GM12878 (cell line): ENCODE results near the gene RHCE. TPM values are rescaled to one million over a fixed set of nuclear protein-coding genes. Genes with fewer than 3 reads are reported as not detected.
A peak's percentile ranks its signal among the peaks of the same experiment; 100 is the strongest.

ENCODE experiments used
- BCLAF1 ChIP-seq: fragments of 450-650 bp; IDR thresholded peaks from 2 replicates; pipeline ENCODE4 v1.6.1; 2017; ENCODE audit warnings: antibody characterized with exemption, mild to moderate bottlenecking, moderate library complexity
- BRCA1 ChIP-seq: IDR thresholded peaks from 2 replicates; pipeline ENCODE4 v1.6.1; 2011; ENCODE audit warnings: low read depth, low read length, improper control_type of control experiment
- CBFB ChIP-seq: IDR thresholded peaks from 2 replicates; pipeline ENCODE4 v1.6.1; 2016; ENCODE audit warnings: antibody characterized with exemption, low read depth
- ESRRA ChIP-seq: IDR thresholded peaks from 2 replicates; pipeline ENCODE4 v1.6.1; 2012; ENCODE audit warnings: mild to moderate bottlenecking, low read length, improper control_type of control experiment
- FOS ChIP-seq: IDR thresholded peaks from 3 replicates; pipeline ENCODE4 v1.6.1; 2011; ENCODE audit warnings: borderline replicate concordance; ENCODE audit not compliant: insufficient read length; ENCODE audit errors: extremely low read depth
- FOXK2 ChIP-seq: fragments of 450-650 bp; IDR thresholded peaks from 2 replicates; pipeline ENCODE4 v1.6.1; 2017; ENCODE audit warnings: mild to moderate bottlenecking, moderate library complexity
- HDGF ChIP-seq: fragments of 450-650 bp; IDR thresholded peaks from 2 replicates; pipeline ENCODE4 v1.6.1; 2016; ENCODE audit warnings: antibody characterized with exemption
- HSF1 ChIP-seq: fragments of 150-350 bp; IDR thresholded peaks from 2 replicates; pipeline ENCODE4 v1.6.1; 2014; ENCODE audit warnings: mild to moderate bottlenecking, low read depth, low read length
- IKZF1 ChIP-seq: fragments of 450-650 bp; conservative IDR thresholded peaks from 2 replicates; pipeline ENCODE4 v1.6.1; 2017; ENCODE audit warnings: antibody characterized with exemption, mild to moderate bottlenecking
- IRF5 ChIP-seq: fragments of 450-650 bp; IDR thresholded peaks from 2 replicates; pipeline ENCODE4 v1.6.1; 2017; ENCODE audit warnings: borderline replicate concordance
- JUNB ChIP-seq: IDR thresholded peaks from 2 replicates; pipeline ENCODE4 v1.6.1; 2016; ENCODE audit warnings: antibody characterized with exemption, mild to moderate bottlenecking
- KDM1A ChIP-seq: fragments of 200-600 bp; sonication (generic); IDR thresholded peaks from 2 replicates; pipeline ENCODE4 v1.6.1; 2016; ENCODE audit warnings: borderline replicate concordance
- RAD21 ChIP-seq: IDR thresholded peaks from 2 replicates; pipeline ENCODE4 v1.6.1; 2011; ENCODE audit warnings: mild to moderate bottlenecking, low read depth, low read length, moderate library complexity; ENCODE audit not compliant: insufficient read depth
- RAD51 ChIP-seq: fragments of 450-650 bp; IDR thresholded peaks from 2 replicates; pipeline ENCODE4 v1.6.1; 2016; ENCODE audit warnings: moderate library complexity, mild to moderate bottlenecking, inconsistent platforms
- RB1 ChIP-seq: fragments of 450-650 bp; formaldehyde crosslinking; IDR thresholded peaks from 2 replicates; pipeline ENCODE4 v1.6.1; 2017; ENCODE audit warnings: mild to moderate bottlenecking, borderline replicate concordance
- RFX5 ChIP-seq: IDR thresholded peaks from 2 replicates; pipeline ENCODE4 v1.6.1; 2011; ENCODE audit warnings: low read depth, low read length, improper control_type of control experiment
- RUNX3 ChIP-seq: IDR thresholded peaks from 2 replicates; pipeline ENCODE4 v1.6.1; 2012; ENCODE audit warnings: low read length, inconsistent platforms
- SPI1 ChIP-seq: IDR thresholded peaks from 2 replicates; pipeline ENCODE4 v1.6.1; 2011; ENCODE audit warnings: low read depth, mild to moderate bottlenecking, low read length, moderate library complexity, borderline replicate concordance; ENCODE audit not compliant: insufficient read depth
- SRF ChIP-seq, 2 experiments: IDR thresholded peaks; 2 replicates each; pipeline ENCODE4 v1.6.1; 2011; ENCODE audit warnings: low read depth in 2 of 2, low read length in 2 of 2, mild to moderate bottlenecking in 1 of 2, moderate library complexity in 1 of 2
- TCF12 ChIP-seq: IDR thresholded peaks from 2 replicates; pipeline ENCODE4 v1.6.1; 2011; ENCODE audit warnings: low read depth, mild to moderate bottlenecking, low read length
- TCF7 ChIP-seq: IDR thresholded peaks from 2 replicates; pipeline ENCODE4 v1.6.1; 2014; ENCODE audit warnings: antibody characterized with exemption, borderline replicate concordance
- ZBTB40 ChIP-seq: fragments of 450-650 bp; IDR thresholded peaks from 2 replicates; pipeline ENCODE4 v1.6.1; 2016; ENCODE audit warnings: mild to moderate bottlenecking, moderate library complexity, borderline replicate concordance
- ZNF622 ChIP-seq: fragments of 450-650 bp; IDR thresholded peaks from 2 replicates; pipeline ENCODE4 v1.6.1; 2017; ENCODE audit warnings: mild to moderate bottlenecking, inconsistent platforms
- polyA plus RNA-seq, 11 experiments: library from polyadenylated mRNA; depleted of rRNA in 4 of 11; unstranded in 6 of 11; stranded (reverse) in 5 of 11; fragments of >200 nt; fragmentation: Nextera tagmentation in 4 of 11; fragmentation: Illumina TruSeq in 1 of 11; extraction: Ambion mirVana in 4 of 11; extraction: Trizol in 1 of 11; gene quantifications; 1 replicate in 1 of 11; 2 replicates in 10 of 11; pipeline versions ENCODE4 v1.2.1 to v1.2.3, GENCODE V29; 2011 to 2016; ENCODE audit warnings: inconsistent platforms in 2 of 11, missing spikeins in 2 of 11, low read depth in 1 of 11
- total RNA-seq, 4 experiments: library from RNA; depleted of rRNA in 3 of 4; stranded (reverse); fragments of >200 nt in 3 of 4; fragmentation: Illumina TruSeq in 1 of 4; extraction: Trizol in 1 of 4; gene quantifications; 2 replicates each; pipeline versions ENCODE4 v1.2.1 to v1.2.3, GENCODE V29; 2013 to 2021

RHCE gene
- total and polyA plus RNA-seq, 10 of the 15 experiments (the other 5 are each of a cell fraction or from before 2014, with no cell fraction given) = 0.06 to 0.41 (median 0.22) TPM; not detected in 2

- TF ChIP-seq ZBTB40 = no peak
- no peak for TF ChIP-seq KDM1A
- TF ChIP-seq TCF12 = no peak
- TF ChIP-seq HDGF = no peak
- TF ChIP-seq RUNX3 = peak; percentile 90
- no peak for TF ChIP-seq ZNF622
- no peak for TF ChIP-seq FOS
- TF ChIP-seq CBFB = 0 out of 2 replicates have a peak, but pooled peaks have one; percentile 14
- peak; percentile 45 for TF ChIP-seq IKZF1
- no peak for TF ChIP-seq RFX5
- TF ChIP-seq SRF (IDR thresholded peaks at IDR 0.05; ENCODE audit: low read depth in 2 of 2, low read length in 2 of 2) = no peak
- no peak for TF ChIP-seq BCLAF1
- TF ChIP-seq HSF1 = no peak
- no peak for TF ChIP-seq IRF5
- TF ChIP-seq RAD21 = no peak
- TF ChIP-seq SPI1 = no peak
- no peak for TF ChIP-seq FOXK2
- TF ChIP-seq RAD51 = no peak
- TF ChIP-seq ESRRA = no peak
- TF ChIP-seq TCF7 = no peak
- TF ChIP-seq JUNB = peak; percentile 77
- no peak for TF ChIP-seq RB1
- TF ChIP-seq BRCA1 = no peak
Observed at GRCh38 chr1:25435397-25436108, 14.9 kb upstream of the RHCE start (continued).
